Adipocyte (in vitro differentiated cells): ENCODE results near the gene SGPP2.

Experiments used
- DNase-seq: peaks from one replicate; pipeline ENCODE4 v3.0.0-alpha.2; 2015; ENCODE audit warnings: low read depth
- H3K27me3 ChIP-seq: replicated peaks from 2 replicates; pipeline ENCODE4 v1.7.0; 2013; ENCODE audit warnings: mild to moderate bottlenecking, low read length, moderate library complexity; ENCODE audit not compliant: control insufficient read depth, insufficient read depth
- H3K36me3 ChIP-seq: 2 replicates; pipeline ENCODE4 v1.7.0; 2013; ENCODE audit warnings: low read length, mild to moderate bottlenecking, moderate library complexity; ENCODE audit not compliant: control insufficient read depth, insufficient read depth, severe bottlenecking
- H3K4me1 ChIP-seq: 2 replicates; pipeline ENCODE4 v1.7.0; 2013; ENCODE audit warnings: mild to moderate bottlenecking, low read length, moderate library complexity; ENCODE audit not compliant: control insufficient read depth, insufficient read depth
- H3K4me3 ChIP-seq: 2 replicates; pipeline ENCODE4 v1.7.0; 2013; ENCODE audit warnings: mild to moderate bottlenecking, low read length, moderate library complexity
- H3K9ac ChIP-seq: 2 replicates; pipeline ENCODE4 v1.7.0; 2013; ENCODE audit warnings: mild to moderate bottlenecking, low read length, moderate library complexity
- H3K9me3 ChIP-seq: 2 replicates; pipeline ENCODE4 v1.7.0; 2013; ENCODE audit warnings: mild to moderate bottlenecking, low read length, moderate library complexity; ENCODE audit not compliant: control insufficient read depth

SGPP2 gene

GRCh38 chr2:222480497-222480896 is 56.2 kb downstream of the SGPP2 start:
- no peaks in the 10 kb centered on the region for H3K9me3 ChIP-seq
- no peak overlapping the region for H3K4me3 ChIP-seq

GRCh38 chr2:222481941-222482340 is 57.6 kb downstream of the SGPP2 start:
- no peak for DNase-seq
- H3K27me3 ChIP-seq, result peaks cover 29% of the 10 kb centered on the region
- H3K9ac ChIP-seq, result no peak overlapping the region
- H3K4me1 ChIP-seq, result no peaks in the 10 kb centered on the region
- H3K9me3 ChIP-seq, result no peaks in the 10 kb centered on the region
- H3K36me3 ChIP-seq, result no peaks in the 10 kb centered on the region
- H3K4me3 ChIP-seq, result no peak overlapping the region

More at GRCh38 chr2:222480497-222480896, 56.2 kb downstream of the SGPP2 start:
- peaks cover 29% of the 10 kb centered on the region for H3K27me3 ChIP-seq
- H3K36me3 ChIP-seq, result no peaks in the 10 kb centered on the region
- no peak for DNase-seq
- H3K4me1 ChIP-seq, result no peaks in the 10 kb centered on the region
- H3K9ac ChIP-seq, result no peak overlapping the region

GRCh38 chr2:222483513-222484039 is 59.2 kb downstream of the SGPP2 start:
- Histone ChIP-seq H3K36me3 (no peaks in the 10 kb centered on the region), H3K4me1 (no peaks in the 10 kb centered on the region), H3K27me3 (peaks cover 29% of the 10 kb centered on the region)

GRCh38 chr2:222485367-222486211 is 61.2 kb downstream of the SGPP2 start:
- peaks cover 28% of the 10 kb centered on the region for H3K27me3 ChIP-seq
- no peaks in the 10 kb centered on the region for H3K9me3 ChIP-seq
- no peaks in the 10 kb centered on the region for H3K36me3 ChIP-seq
- no peak overlapping the region for H3K9ac ChIP-seq
- DNase-seq, result no peak
- no peaks in the 10 kb centered on the region for H3K4me1 ChIP-seq
- H3K4me3 ChIP-seq, result no peak overlapping the region

More at GRCh38 chr2:222483513-222484039, 59.2 kb downstream of the SGPP2 start:
- no peaks in the 10 kb centered on the region for H3K9me3 ChIP-seq
- DNase-seq, result no peak
- H3K9ac ChIP-seq, result no peak overlapping the region
- H3K4me3 ChIP-seq, result no peak overlapping the region

- H3K4me1 ChIP-seq, result peaks cover 3% of the 10 kb centered on the region
- no peak overlapping the region for H3K9ac ChIP-seq
- no peak overlapping the region for H3K4me3 ChIP-seq
- peaks cover 6% of the 10 kb centered on the region for H3K27me3 ChIP-seq
- H3K36me3 ChIP-seq, result no peaks in the 10 kb centered on the region
- no peaks in the 10 kb centered on the region for H3K9me3 ChIP-seq
- no peak for DNase-seq
These were observed 65.8 kb downstream of the SGPP2 start for GRCh38 chr2:222490131-222490530.

- Histone ChIP-seq H3K4me3 (no peak overlapping the region), H3K36me3 (no peaks in the 10 kb centered on the region), H3K9me3 (no peaks in the 10 kb centered on the region), H3K27me3 (peaks cover 5% of the 10 kb centered on the region), H3K4me1 (peaks cover 3% of the 10 kb centered on the region), H3K9ac (no peak overlapping the region)
- DNase-seq, result no peak
These were observed 68.3 kb downstream of the SGPP2 start for GRCh38 chr2:222492683-222493082.

- no peak overlapping the region for H3K4me3 ChIP-seq
- peak; percentile 34 for DNase-seq
- H3K9me3 ChIP-seq, result no peaks in the 10 kb centered on the region
- H3K9ac ChIP-seq, result no peak overlapping the region
- H3K36me3 ChIP-seq, result no peaks in the 10 kb centered on the region
- H3K27me3 ChIP-seq, result peaks cover 11% of the 10 kb centered on the region
- peaks cover 3% of the 10 kb centered on the region for H3K4me1 ChIP-seq
These were observed 69.9 kb downstream of the SGPP2 start for GRCh38 chr2:222494104-222494739.

GRCh38 chr2:222495388-222495787 is 71.0 kb downstream of the SGPP2 start:
- H3K4me1 ChIP-seq, result peaks cover 3% of the 10 kb centered on the region
- no peaks in the 10 kb centered on the region for H3K36me3 ChIP-seq
- DNase-seq, result no peak
- H3K4me3 ChIP-seq, result no peak overlapping the region
- no peaks in the 10 kb centered on the region for H3K9me3 ChIP-seq
- H3K9ac ChIP-seq, result no peak overlapping the region
- H3K27me3 ChIP-seq, result peaks cover 21% of the 10 kb centered on the region

- H3K9ac ChIP-seq, result no peak overlapping the region
- H3K9me3 ChIP-seq, result no peaks in the 10 kb centered on the region
- no peak for DNase-seq
- H3K36me3 ChIP-seq, result no peaks in the 10 kb centered on the region
- peaks cover 34% of the 10 kb centered on the region for H3K27me3 ChIP-seq
- H3K4me1 ChIP-seq, result peaks cover 2% of the 10 kb centered on the region
- H3K4me3 ChIP-seq, result no peak overlapping the region
These were observed 74.9 kb downstream of the SGPP2 start for GRCh38 chr2:222499226-222499625.

GRCh38 chr2:222504191-222504590 is 79.8 kb downstream of the SGPP2 start:
- Histone ChIP-seq H3K9ac (no peak overlapping the region), H3K4me3 (no peak overlapping the region), H3K4me1 (no peaks in the 10 kb centered on the region), H3K36me3 (no peaks in the 10 kb centered on the region), H3K27me3 (peaks cover 37% of the 10 kb centered on the region), H3K9me3 (no peaks in the 10 kb centered on the region)
- no peak for DNase-seq

- Histone ChIP-seq H3K9me3 (no peaks in the 10 kb centered on the region), H3K4me1 (no peaks in the 10 kb centered on the region), H3K36me3 (no peaks in the 10 kb centered on the region), H3K9ac (no peak overlapping the region), H3K4me3 (no peak overlapping the region), H3K27me3 (peaks cover 37% of the 10 kb centered on the region)
- DNase-seq, result no peak
These were observed 80.4 kb downstream of the SGPP2 start for GRCh38 chr2:222504719-222505118.
